HG02943 (cell line): Measurements from ENCODE around the gene LOXHD1.

Source experiments
- ATAC-seq: cut with Tn5 transposase; IDR thresholded peaks from one replicate; pipeline ENCODE4 v1.9.1; 2021; ENCODE audit warnings: mild to moderate bottlenecking, low read depth, moderate library complexity; ENCODE audit not compliant: unreplicated experiment

Gene LOXHD1

GRCh38 chr18:46482831-46483230 lies 174.2 kb downstream of the LOXHD1 start:
- no peak for ATAC-seq

- no peak for ATAC-seq
Measured at GRCh38 chr18:46481847-46482245, 175.2 kb downstream of the LOXHD1 start.

GRCh38 chr18:46481048-46481846 lies 175.8 kb downstream of the LOXHD1 start:
- ATAC-seq = no peak

- ATAC-seq = no peak
Measured at GRCh38 chr18:46480226-46480625, 176.8 kb downstream of the LOXHD1 start.

DNA sequence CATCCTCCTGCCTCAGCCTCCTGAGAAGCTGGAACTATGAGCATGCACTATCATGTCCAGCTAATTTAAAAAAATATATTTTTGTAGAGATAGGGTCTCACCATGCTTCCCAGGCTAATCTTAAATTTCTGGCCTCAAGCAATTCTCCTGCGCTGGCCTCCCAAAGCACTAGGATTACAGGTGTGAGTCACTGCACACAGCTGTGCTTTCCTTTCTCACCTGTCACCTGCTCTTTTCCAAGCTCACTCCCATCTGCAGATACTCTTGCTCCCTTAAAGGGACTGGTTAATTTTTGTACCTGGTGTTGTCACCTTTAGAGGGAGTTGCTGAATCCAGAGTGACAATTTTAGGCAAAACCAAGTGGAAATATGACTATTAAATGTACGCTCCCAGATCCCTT lies 178.2 kb downstream of the LOXHD1 start:
- ATAC-seq = no peak

DNA sequence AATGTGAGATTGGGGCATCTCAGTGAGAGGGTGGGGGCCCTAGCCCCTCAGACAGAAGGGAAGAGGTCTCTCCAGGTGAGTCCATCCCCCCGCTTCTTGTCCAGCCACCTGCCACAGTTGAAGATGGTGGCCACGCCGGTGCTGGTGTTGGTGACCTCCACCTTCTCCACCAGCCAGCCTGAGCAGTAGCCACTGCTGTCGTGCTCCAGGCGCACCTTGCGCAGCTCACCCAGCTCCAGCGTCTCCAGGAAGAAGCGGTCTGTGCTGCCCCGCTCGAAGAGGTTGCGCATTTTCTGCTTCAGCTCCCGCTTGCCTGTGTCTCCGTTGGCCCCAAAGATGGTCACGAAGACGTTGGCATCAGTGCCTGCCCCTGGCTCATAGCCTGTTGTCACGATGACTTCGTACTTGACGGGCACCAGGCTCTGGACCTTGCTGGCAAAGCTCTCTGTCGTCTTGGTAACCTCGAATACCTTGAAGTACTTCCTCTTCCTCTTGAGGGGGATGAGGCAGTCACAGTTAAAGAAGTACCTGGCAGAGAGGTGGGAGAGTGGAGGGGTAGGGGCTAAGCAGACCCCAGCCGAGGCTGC lies 179.5 kb downstream of the LOXHD1 start:
- no peak for ATAC-seq

DNA sequence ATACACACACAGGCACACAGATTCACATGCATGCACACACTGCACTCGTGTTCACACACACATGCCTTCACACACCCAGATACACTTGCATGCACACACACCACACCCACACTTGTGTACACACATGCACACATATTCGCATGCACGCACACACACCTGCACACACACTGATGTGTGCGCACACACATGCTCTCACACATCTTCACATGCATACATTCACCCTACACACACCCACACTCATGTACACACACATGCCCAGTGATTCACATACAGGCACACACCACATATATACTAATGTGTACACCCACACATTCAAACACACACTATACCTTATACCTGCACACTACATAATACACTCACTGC lies 181.6 kb downstream of the LOXHD1 start:
- ATAC-seq = no peak

GRCh38 chr18:46474487-46475389 lies 182.3 kb downstream of the LOXHD1 start:
- no peak for ATAC-seq

GRCh38 chr18:46471809-46472498 lies 185.1 kb downstream of the LOXHD1 start:
- ATAC-seq = no peak

- no peak for ATAC-seq
Measured at GRCh38 chr18:46470714-46471113, 186.3 kb downstream of the LOXHD1 start.

DNA sequence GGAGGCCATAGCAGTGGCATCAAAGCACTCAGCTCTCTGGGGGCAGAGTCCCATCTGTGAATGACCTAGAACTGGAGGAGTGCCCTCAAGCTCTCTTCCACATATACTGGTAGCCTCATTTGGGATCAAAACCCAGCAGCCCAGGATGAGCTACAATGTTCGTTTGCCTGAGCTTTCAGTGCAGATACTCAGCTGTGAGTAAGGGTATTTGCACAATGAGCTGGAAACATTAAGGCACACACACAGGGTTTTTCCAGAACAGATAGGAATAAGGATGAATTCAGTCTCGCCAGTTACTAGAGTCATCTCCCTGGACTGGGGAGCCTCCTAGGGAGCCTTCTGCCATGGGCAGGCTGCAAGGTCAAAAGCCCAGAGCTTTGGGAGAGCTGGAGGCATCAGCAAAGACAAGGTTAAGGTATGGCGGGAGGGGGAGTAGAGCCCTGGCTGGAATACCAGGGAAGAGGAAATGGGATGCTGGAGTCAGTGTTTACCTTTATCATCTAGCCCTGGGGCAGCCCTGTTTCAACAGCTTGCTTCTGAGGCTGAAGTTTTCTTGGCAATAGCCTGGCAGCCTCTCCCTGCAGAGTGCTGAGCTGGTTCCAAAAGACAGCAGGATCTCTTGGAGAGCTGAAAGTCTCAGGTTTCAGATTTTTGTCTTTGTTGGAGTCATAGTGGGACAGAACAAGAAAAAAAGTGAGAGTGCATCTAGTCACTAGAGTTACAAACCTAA lies 187.7 kb downstream of the LOXHD1 start:
- ATAC-seq = no peak

DNA sequence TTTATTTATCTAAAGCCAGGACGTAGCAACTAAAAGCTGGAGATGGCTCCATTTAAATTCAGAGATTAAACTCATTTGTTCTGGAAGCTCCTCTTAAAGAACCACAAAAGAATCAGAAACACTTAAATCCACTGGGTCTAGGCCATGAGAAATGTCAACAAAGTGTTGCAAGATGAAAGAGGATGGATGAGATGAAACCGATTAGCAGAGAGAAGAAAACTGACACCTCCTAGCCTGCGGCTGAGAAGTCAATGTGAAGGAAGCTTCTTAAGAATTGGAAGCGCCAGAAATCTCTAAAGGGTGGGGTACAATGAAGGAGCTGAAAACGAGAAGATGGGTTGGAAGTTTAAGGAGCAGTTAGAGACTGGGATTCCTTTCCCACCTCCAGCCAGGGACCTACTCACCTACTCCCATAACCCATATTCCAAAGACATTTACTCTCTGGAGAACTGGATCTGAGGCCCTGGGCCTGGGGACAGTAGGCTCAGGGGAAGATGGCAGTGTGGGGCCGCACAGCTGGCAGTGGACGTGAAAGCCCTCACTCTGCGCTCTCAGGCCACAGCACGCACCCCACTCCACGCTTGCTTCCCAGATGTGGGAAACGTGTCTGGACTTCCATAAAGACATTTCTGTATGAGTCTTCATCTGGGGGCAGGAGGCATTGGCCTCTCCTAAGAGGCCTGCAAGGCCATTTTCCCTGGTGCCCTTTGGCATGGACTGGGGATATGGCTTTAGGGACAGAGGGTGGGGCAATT lies 188.4 kb downstream of the LOXHD1 start:
- no peak for ATAC-seq

GRCh38 chr18:46466234-46467160 lies 190.5 kb downstream of the LOXHD1 start:
- ATAC-seq = no peak

DNA sequence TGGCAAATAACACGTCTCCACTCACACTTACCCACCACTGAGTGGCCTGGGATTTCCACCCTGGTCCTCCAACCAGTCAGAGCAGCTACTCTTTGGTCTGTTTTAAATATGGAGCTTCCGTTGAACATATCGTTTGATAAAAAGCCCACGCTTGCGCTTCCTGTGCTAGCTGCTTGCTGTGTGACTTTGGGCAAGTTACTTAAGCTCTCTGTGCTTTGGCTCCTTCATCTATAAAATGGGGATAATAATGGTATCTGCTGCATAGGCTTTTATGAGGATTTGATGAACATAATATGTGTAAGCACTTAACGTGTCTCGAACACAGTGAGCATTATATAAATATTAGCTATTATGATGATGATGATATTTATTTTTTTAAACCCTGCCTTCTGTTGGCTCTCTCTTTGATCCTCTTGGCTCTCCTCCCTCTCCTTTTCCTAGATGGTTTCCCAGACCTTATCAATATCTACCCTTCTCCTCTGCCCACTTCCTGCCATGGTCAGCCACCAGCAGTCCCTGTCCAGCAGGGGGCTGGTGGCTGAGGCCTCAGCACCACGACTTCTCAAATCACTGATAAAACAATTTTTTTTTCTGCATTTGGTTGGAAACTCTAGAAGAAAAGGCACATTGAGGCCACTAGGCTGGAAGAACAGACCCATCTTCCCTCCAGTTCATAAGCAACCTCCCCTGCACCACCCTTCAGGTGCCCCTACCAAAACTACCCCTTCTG lies 191.9 kb downstream of the LOXHD1 start:
- ATAC-seq = no peak

DNA sequence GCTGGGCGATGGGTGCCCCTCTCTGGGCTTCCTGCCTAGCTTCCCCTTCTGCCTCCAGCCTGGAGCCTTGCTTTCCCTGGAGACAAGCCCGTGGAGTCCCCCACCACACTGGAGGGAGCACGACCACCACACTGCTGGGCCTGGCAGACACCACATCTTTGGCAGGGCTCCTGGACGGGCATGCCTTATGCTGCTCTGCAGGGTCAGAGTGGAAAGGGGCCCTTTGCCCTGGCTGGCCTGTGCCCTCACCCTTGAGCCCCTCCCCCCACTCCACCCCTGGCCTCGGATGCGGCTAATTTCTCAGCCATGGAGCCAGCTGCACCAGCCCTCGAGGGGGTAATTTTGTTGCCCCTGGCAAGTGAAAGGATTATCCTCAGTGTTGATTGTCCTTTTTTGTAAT lies 194.5 kb downstream of the LOXHD1 start:
- no peak for ATAC-seq

DNA sequence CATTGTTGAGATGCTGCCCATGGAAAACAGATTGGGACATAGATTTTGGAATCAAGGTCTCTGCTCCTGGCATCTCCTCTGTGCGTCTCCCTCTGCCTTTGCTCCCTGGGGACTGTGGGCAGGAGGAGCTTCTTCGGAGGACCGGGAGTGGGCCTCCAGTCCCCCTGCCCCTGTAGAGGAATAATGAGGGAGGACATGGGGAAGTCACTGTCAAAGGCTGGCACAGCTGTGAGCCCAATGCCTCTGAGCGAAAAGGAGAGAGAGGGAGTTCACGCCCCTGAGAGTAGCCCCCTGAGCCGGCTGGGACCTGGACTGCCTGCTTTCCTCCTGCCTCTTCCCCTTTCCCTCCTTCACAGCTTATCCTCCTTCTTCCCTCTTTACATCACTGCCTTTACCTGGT lies 195.0 kb downstream of the LOXHD1 start:
- no peak for ATAC-seq

GRCh38 chr18:46460754-46461153 lies 196.3 kb downstream of the LOXHD1 start:
- ATAC-seq = no peak
